MCF 10A (cell line): ENCODE data around the gene MAN1C1. TPM values are rescaled to one million over a fixed set of nuclear protein-coding genes. Genes with fewer than 3 reads are reported as not detected.

Experiments used
- BruUV-seq: library from RNA; stranded (reverse); fragments of 400-500 nt; replicated peaks from 2 replicates; lab custom pipeline; 2021; lab: Mats Ljungman, UMichigan
- CTCF ChIA-PET: fragments of 300-600 bp; sonication (Branson Sonifier 250); formaldehyde crosslinking; extraction: SDS; loops from one replicate; lab custom pipeline; 2021; ENCODE audit warnings: antibody characterized with exemption, inconsistent platforms; lab: Yijun Ruan, JAX
- POLR2A ChIA-PET: fragments of 300-600, 350-650 bp; sonication (Branson Sonifier 250); formaldehyde crosslinking; extraction: SDS; loops from one replicate; lab custom pipeline; 2020; ENCODE audit warnings: antibody characterized with exemption, inconsistent platforms; lab: Yijun Ruan, JAX
- DNase-seq: peaks from one replicate; pipeline ENCODE4 v3.0.0-alpha.2; 2018; ENCODE audit not compliant: unreplicated experiment
- H3K27ac Mint-ChIP-seq: one replicate; pipeline ENCODE4 v1.8.0; 2022; ENCODE audit warnings: mild to moderate bottlenecking, low read depth, mixed read lengths; ENCODE audit not compliant: unreplicated experiment
- H3K27me3 Mint-ChIP-seq: one replicate; pipeline ENCODE4 v1.8.0; 2022; ENCODE audit warnings: mixed read lengths; ENCODE audit not compliant: insufficient read depth, unreplicated experiment
- H3K36me3 Mint-ChIP-seq: one replicate; pipeline ENCODE4 v1.8.0; 2022; ENCODE audit warnings: mild to moderate bottlenecking, moderate library complexity, mixed read lengths; ENCODE audit not compliant: insufficient read depth, unreplicated experiment
- H3K4me1 Mint-ChIP-seq: one replicate; pipeline ENCODE4 v1.8.0; 2022; ENCODE audit warnings: mixed read lengths; ENCODE audit not compliant: insufficient read depth, unreplicated experiment
- H3K4me3 Mint-ChIP-seq: one replicate; pipeline ENCODE4 v1.8.0; 2022; ENCODE audit warnings: mild to moderate bottlenecking, moderate library complexity, mixed read lengths; ENCODE audit not compliant: unreplicated experiment
- H3K9me3 Mint-ChIP-seq: one replicate; pipeline ENCODE4 v1.8.0; 2022; ENCODE audit warnings: mixed read lengths; ENCODE audit not compliant: unreplicated experiment
- CTCF ChIP-seq: fragments of 200-600 bp; IDR thresholded peaks from one replicate; pipeline ENCODE4 v1.8.0; 2022; ENCODE audit warnings: antibody characterized with exemption, mild to moderate bottlenecking; ENCODE audit not compliant: unreplicated experiment
- intact Hi-C: fragments of 100-400 bp; cut with micrococcal nuclease; formaldehyde crosslinking; loops from 2 replicates; pipeline ENCODE4 v1.14.1; 2022
- total RNA-seq: library from RNA; stranded (reverse); gene quantifications from 2 replicates; pipeline ENCODE4 v1.2.3, GENCODE V29; 2022

MAN1C1 gene
- total RNA-seq, 1 experiment from 2014 or later = not detected

DNA sequence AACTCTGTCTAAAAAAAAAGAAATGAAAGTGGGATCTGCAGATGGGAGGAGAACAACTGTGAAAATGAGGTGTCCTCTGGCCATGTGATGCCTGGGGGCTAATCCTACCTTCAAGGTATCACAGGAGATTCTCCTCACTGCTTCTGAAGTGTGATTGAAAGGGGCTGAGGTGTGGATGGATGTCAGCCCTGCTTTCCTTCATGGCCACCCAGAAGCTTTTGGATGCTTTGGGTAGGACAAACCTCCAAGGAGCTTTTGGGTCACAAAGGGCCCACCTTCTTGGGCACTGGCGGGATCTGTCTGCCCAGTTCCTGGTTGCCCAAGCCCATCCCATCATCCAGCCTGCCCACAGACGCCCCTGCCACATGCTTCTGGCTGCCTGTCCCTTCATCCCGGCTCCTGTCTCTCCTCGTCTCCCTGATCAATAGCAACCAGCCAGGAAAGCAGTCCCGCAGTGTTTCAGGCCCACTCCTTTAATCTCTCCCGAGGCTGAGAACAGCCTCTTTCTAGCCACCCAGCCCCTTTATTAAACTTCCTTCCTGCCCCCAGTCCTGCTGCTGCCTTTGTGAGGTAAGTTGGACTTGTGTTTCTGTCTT is 87.2 kb downstream of the MAN1C1 start:
- CTCF ChIA-PET = interaction anchor here (0.5 to 0.6 kb wide), 2 partner anchors 83 to 300 kb away, joined by 3 read pairs; no protein-coding TSS in a partner anchor
- no peaks in the 10 kb centered on the region for H3K9me3 Mint-ChIP-seq

DNA sequence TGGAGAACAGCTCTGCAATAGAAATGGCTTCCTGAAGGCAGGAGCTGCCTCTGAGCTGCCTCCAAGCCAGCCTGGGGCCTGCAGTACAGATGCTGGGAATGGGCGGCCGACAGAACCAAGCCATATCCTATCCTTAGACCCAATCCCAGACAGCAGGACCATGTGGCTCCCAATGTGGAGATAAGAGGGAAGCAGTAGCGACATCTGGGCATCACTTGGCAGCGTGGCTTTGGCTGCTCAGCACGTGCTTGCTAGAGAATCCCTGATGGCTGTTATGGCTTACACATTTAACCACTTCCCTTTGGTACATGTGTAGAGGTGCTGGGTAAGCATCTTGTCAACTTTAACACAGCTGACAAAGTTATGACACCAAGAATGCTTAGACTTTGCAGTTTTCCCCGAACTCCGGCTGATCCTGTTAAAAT is 87.7 kb downstream of the MAN1C1 start:
- TF ChIP-seq CTCF = no peak
- intact Hi-C loops = no loop called here
- no peak overlapping the region for H3K27ac Mint-ChIP-seq

More for the DNA sequence above, 87.2 kb downstream of the MAN1C1 start:
- POLR2A ChIA-PET = interaction anchor here (1.0 kb wide), 1 partner anchor 11 kb away, joined by 3 read pairs; no protein-coding TSS in a partner anchor
- Mint-ChIP-seq H3K27ac (no peak overlapping the region), H3K4me1 (no peaks in the 10 kb centered on the region), H3K27me3 (peaks cover 20% of the 10 kb centered on the region), H3K4me3 (no peak overlapping the region), H3K36me3 (no peaks in the 10 kb centered on the region)
- TF ChIP-seq CTCF = no peak
- BruUV-seq = no TSS peak
- intact Hi-C loops = no loop called here
- no peak for DNase-seq

GRCh38 chr1:25705699-25706098 is 89.1 kb downstream of the MAN1C1 start:
- Mint-ChIP-seq H3K4me1 (no peaks in the 10 kb centered on the region), H3K36me3 (no peaks in the 10 kb centered on the region), H3K9me3 (no peaks in the 10 kb centered on the region), H3K27ac (no peak overlapping the region), H3K4me3 (no peak overlapping the region), H3K27me3 (peaks cover 20% of the 10 kb centered on the region)
- intact Hi-C loops = no loop called here
- POLR2A ChIA-PET = no interaction called here
- CTCF ChIA-PET = no interaction called here
- no peak for DNase-seq
- TF ChIP-seq CTCF = no peak
- no TSS peak for BruUV-seq

More for the DNA sequence above, 87.7 kb downstream of the MAN1C1 start:
- Mint-ChIP-seq H3K27me3 (peaks cover 20% of the 10 kb centered on the region), H3K4me3 (no peak overlapping the region), H3K4me1 (no peaks in the 10 kb centered on the region), H3K36me3 (no peaks in the 10 kb centered on the region), H3K9me3 (no peaks in the 10 kb centered on the region)
- no peak for DNase-seq
- ChIA-PET CTCF (interaction anchor here (0.5 to 0.6 kb wide), 2 partner anchors 83 to 301 kb away, joined by 3 read pairs; no protein-coding TSS in a partner anchor), POLR2A (interaction anchor here (1.0 kb wide), 1 partner anchor 11 kb away, joined by 3 read pairs; no protein-coding TSS in a partner anchor)
- BruUV-seq = no TSS peak

DNA sequence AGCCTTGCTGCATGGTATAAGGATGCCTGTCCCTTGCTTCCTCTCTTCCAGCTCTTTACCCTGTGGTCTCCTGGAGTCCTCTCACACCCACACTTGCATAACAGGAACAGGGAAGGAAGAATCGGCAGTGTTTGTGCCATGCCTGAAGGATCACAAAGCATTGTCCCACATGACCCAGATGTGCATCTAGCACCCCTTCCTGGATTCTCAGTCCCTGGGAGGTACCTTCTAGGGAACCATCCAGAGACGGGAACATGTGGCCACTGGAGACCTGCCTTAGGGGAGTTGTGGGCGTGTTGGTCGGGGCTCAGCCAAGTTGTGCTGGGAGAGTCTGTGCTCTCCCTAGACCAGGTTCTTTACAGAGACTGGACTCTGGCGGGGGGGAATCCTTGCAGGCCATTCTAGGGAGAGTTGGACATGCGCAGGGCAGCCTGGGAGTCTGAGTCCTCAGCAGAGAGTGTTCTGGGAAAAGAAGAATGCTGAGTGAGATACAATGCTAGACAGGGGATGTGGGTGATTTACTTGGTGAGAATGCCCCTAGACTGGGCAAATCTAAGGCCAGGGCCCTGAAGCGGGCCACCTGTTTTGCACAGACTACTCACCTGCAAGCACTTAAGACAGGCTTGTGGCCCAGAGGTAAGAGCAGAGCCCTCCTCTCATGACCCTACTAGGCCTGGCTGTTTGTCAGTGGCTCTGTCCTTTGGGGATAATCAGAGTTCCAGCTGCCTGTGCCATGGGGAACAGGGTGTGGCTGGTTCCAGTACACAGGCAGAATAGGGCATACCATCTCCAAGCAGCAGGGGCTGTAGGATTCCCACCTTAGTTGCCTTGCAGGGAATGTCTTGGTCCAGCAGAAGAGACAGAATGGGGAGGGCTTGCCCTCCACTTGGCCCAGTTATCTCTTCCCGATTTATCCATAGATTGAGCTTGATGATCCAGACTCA is 89.8 kb downstream of the MAN1C1 start:
- no peak overlapping the region for H3K27ac Mint-ChIP-seq
- no peaks in the 10 kb centered on the region for H3K9me3 Mint-ChIP-seq
- H3K4me1 Mint-ChIP-seq = no peaks in the 10 kb centered on the region
- DNase-seq = no peak
- no TSS peak for BruUV-seq
- CTCF ChIA-PET = no interaction called here
- no peaks in the 10 kb centered on the region for H3K36me3 Mint-ChIP-seq
- no peak for TF ChIP-seq CTCF
- peaks cover 20% of the 10 kb centered on the region for H3K27me3 Mint-ChIP-seq
- no peak overlapping the region for H3K4me3 Mint-ChIP-seq
- intact Hi-C loops = no loop called here
- POLR2A ChIA-PET = interaction anchor here (0.7 to 1.0 kb wide), 2 partner anchors 12 to 42 kb away, joined by 3 read pairs; no protein-coding TSS in a partner anchor
